ENCODE results near the gene OR51D1. TPM values are rescaled to one million over a fixed set of nuclear protein-coding genes. Genes with fewer than 3 reads are reported as not detected.

OR51D1 gene
- total and polyA plus RNA-seq, 4 donors, result not detected

- no peaks in the 10 kb centered on the region for H3K36me3 ChIP-seq (ENCODE audit: control insufficient read depth in 4 of 4, insufficient read depth in 3 of 4, low read depth in 1 of 4, low read length in 3 of 4)
- TF ChIP-seq EGR1 (IDR thresholded peaks at IDR 0.05; ENCODE audit: low read depth in 2 of 2) (no peak), HNF4G (IDR thresholded peaks at IDR 0.05) (no peak), MAX (IDR thresholded peaks at IDR 0.05) (no peak), FOXA2 (IDR thresholded peaks at IDR 0.05) (no peak), CTCF (IDR thresholded peaks at IDR 0.05; ENCODE audit: low read depth, low read length, missing input control) (no peak), HNF4A (conservative IDR thresholded peaks at IDR 0.05) (no peak)
- H3K27me3 ChIP-seq (ENCODE audit: control insufficient read depth in 4 of 4, insufficient read depth in 4 of 4, low read length in 3 of 4), result peaks cover 0 to 6% (median 0%) of the 10 kb centered on the region in 4 donors
- no peaks in the 10 kb centered on the region for H3K9me3 ChIP-seq (ENCODE audit: control insufficient read depth in 4 of 4, low read length in 3 of 4)
- 34% methylated on average over 5 of the region's 5 CpGs for WGBS
- no peak for DNase-seq (ENCODE audit: low spot score)
- H3K4me1 ChIP-seq (ENCODE audit: control insufficient read depth in 4 of 4, insufficient read depth in 4 of 4, low read length in 3 of 4), result no peaks in the 10 kb centered on the region
- H3K27ac ChIP-seq (ENCODE audit: low read depth in 1 of 2, low read length in 2 of 2), result no peak overlapping the region
- no peak overlapping the region for H3K4me3 ChIP-seq (ENCODE audit: low read depth in 1 of 3, low read length in 3 of 3)
- no peak overlapping the region for H3K9ac ChIP-seq (ENCODE audit: low read depth in 1 of 2, low read length in 2 of 2)
Observed at GRCh38 chr11:4643076-4643475, 5.8 kb downstream of the OR51D1 start.

- Histone ChIP-seq H3K4me1 (ENCODE audit: control insufficient read depth in 4 of 4, insufficient read depth in 4 of 4, low read length in 3 of 4) (no peaks in the 10 kb centered on the region), H3K9ac (ENCODE audit: low read depth in 1 of 2, low read length in 2 of 2) (no peak within 1 kb of the TSS), H3K36me3 (ENCODE audit: control insufficient read depth in 4 of 4, insufficient read depth in 3 of 4, low read depth in 1 of 4, low read length in 3 of 4) (no peaks in the 10 kb centered on the region), H3K27ac (ENCODE audit: low read depth in 1 of 2, low read length in 2 of 2) (no peak within 1 kb of the TSS), H3K9me3 (ENCODE audit: control insufficient read depth in 4 of 4, low read length in 3 of 4) (no peaks in the 10 kb centered on the region), H3K4me3 (ENCODE audit: low read depth in 1 of 3, low read length in 3 of 3) (no peak within 1 kb of the TSS), H3K27me3 (ENCODE audit: control insufficient read depth in 4 of 4, insufficient read depth in 4 of 4, low read length in 3 of 4) (peaks cover 0 to 6% (median 0%) of the 10 kb centered on the region in 4 donors)
- TF ChIP-seq REST (IDR thresholded peaks at IDR 0.05) (no peak), HNF4A (conservative IDR thresholded peaks at IDR 0.05) (no peak), GABPA (IDR thresholded peaks at IDR 0.05 in 1 of 2, conservative IDR thresholded peaks at IDR 0.05 in 1 of 2) (no peak), TAF1 (conservative IDR thresholded peaks at IDR 0.05) (no peak), NR2F2 (IDR thresholded peaks at IDR 0.05) (no peak), CTCF (IDR thresholded peaks at IDR 0.05; ENCODE audit: low read depth, low read length, missing input control) (no peak), MAX (IDR thresholded peaks at IDR 0.05) (no peak), FOXA2 (IDR thresholded peaks at IDR 0.05) (no peak), ATF3 (IDR thresholded peaks at IDR 0.05) (no peak), SP1 (IDR thresholded peaks at IDR 0.05) (no peak), ZBTB33 (IDR thresholded peaks at IDR 0.05) (no peak)
- WGBS, result 69% methylated on average over 3 of the region's 3 CpGs
- no peak for DNase-seq (ENCODE audit: low spot score)
Observed at GRCh38 chr11:4643682-4644081, 6.4 kb downstream of the OR51D1 start, which contains the start of gene OR51E1. OR51E1 (plus strand) TSS chr11:4643982; CDS start chr11:4652527, 8,545 bp downstream.
